Upper lobe of left lung (tissue), 4 donors: Measurements from ENCODE around the gene RASGRF2.

Experiments used
- POLR2A ChIP-seq, 4 donors: fragments of 450-650 bp; IDR thresholded peaks; one replicate each; pipeline ENCODE4 v1.5.1; 2016 to 2017; ENCODE audit warnings: antibody characterized with exemption in 4 of 4, mild to moderate bottlenecking in 2 of 4
- TF ChIP-seq, protein P1 (sequence below), 6 experiments: fragments of 450-650 bp in 4 of 6; fragments of 200-600 bp in 2 of 6; sonication (generic) in 2 of 6; IDR thresholded peaks; one replicate each; pipeline ENCODE4 v1.5.1; 2016 to 2019; ENCODE audit warnings: antibody characterized with exemption in 6 of 6

GRCh38 chr5:80990527-80990926 lies 30.4 kb downstream of the RASGRF2 start:
- TF ChIP-seq, protein P1, sequence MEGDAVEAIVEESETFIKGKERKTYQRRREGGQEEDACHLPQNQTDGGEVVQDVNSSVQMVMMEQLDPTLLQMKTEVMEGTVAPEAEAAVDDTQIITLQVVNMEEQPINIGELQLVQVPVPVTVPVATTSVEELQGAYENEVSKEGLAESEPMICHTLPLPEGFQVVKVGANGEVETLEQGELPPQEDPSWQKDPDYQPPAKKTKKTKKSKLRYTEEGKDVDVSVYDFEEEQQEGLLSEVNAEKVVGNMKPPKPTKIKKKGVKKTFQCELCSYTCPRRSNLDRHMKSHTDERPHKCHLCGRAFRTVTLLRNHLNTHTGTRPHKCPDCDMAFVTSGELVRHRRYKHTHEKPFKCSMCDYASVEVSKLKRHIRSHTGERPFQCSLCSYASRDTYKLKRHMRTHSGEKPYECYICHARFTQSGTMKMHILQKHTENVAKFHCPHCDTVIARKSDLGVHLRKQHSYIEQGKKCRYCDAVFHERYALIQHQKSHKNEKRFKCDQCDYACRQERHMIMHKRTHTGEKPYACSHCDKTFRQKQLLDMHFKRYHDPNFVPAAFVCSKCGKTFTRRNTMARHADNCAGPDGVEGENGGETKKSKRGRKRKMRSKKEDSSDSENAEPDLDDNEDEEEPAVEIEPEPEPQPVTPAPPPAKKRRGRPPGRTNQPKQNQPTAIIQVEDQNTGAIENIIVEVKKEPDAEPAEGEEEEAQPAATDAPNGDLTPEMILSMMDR (IDR thresholded peaks at IDR 0.05): no peak
- no peak for TF ChIP-seq POLR2A (IDR thresholded peaks at IDR 0.05)
